ENCODE measurements around the gene SHISA8.

The SHISA8 gene

GRCh38 chr22:41913842-41914534, 886 bp downstream of the SHISA8 start:
- no peak for DNase-seq

GRCh38 chr22:41913040-41913719, 1.7 kb downstream of the SHISA8 start:
- DNase-seq, result no peak

GRCh38 chr22:41912338-41913039, 2.4 kb downstream of the SHISA8 start:
- DNase-seq, result no peak

- no peak for DNase-seq
Observed at GRCh38 chr22:41911001-41911611, 3.8 kb downstream of the SHISA8 start.

- DNase-seq, result no peak
Observed at GRCh38 chr22:41910050-41911000, 4.5 kb downstream of the SHISA8 start.

GRCh38 chr22:41909310-41910049, 5.4 kb downstream of the SHISA8 start:
- no peak for DNase-seq

- no peak for DNase-seq
Observed at GRCh38 chr22:41908411-41909309, 6.2 kb downstream of the SHISA8 start.

- DNase-seq, result no peak
Observed at GRCh38 chr22:41907436-41908401, 7.2 kb downstream of the SHISA8 start.

- DNase-seq, result no peak
Observed at GRCh38 chr22:41906822-41907221, 8.1 kb downstream of the SHISA8 start.

- DNase-seq, result no peak
Observed at GRCh38 chr22:41905411-41906202, 9.3 kb downstream of the SHISA8 start.

GRCh38 chr22:41904450-41905410, 10.1 kb downstream of the SHISA8 start:
- DNase-seq, result no peak

GRCh38 chr22:41902932-41903421, 11.9 kb downstream of the SHISA8 start:
- DNase-seq, result no peak

GRCh38 chr22:41902016-41902415, 12.9 kb downstream of the SHISA8 start:
- no peak for DNase-seq

- no peak for DNase-seq
Observed at GRCh38 chr22:41900652-41901312, 14.1 kb downstream of the SHISA8 start.

- no peak for DNase-seq
Observed at GRCh38 chr22:41899992-41900651, 14.8 kb downstream of the SHISA8 start.

GRCh38 chr22:41899110-41899509, 15.8 kb downstream of the SHISA8 start:
- DNase-seq, result no peak

Data from NCI-H2171 (cell line).